ENCODE measurements around the gene METTL21A.

GRCh38 chr2:207643892-207644291 is 18.7 kb upstream of the METTL21A start:
- no peak for TF ChIP-seq CTCF (conservative IDR thresholded peaks at IDR 0.05 in 1 of 2, IDR thresholded peaks at IDR 0.05 in 1 of 2; ENCODE audit: extremely low read depth in 1 of 2, insufficient read depth in 1 of 2, low read depth in 1 of 2, low read length in 2 of 2)
- TF ChIP-seq EZH2 (IDR thresholded peaks at IDR 0.05; ENCODE audit: borderline replicate concordance, low read length), result no peak
